Endothelial cell of umbilical vein (primary cell): Measurements from ENCODE around the gene SLC44A2.
"Not testable (repeated sequence)": the region's sequence is repeated elsewhere in the genome, so short reads cannot be mapped to it uniquely, and the experiment has no call there.

ENCODE experiments used
- CTCF ChIP-seq, 2 donors: IDR thresholded peaks; 1 replicate in 1 of 2; 2 replicates in 1 of 2; pipeline ENCODE4 v1.5.1; 2011; ENCODE audit warnings: low read length in 2 of 2, mild to moderate bottlenecking in 2 of 2, moderate library complexity in 2 of 2, control low read depth in 1 of 2, inconsistent platforms in 1 of 2, low read depth in 1 of 2; ENCODE audit not compliant: insufficient read depth in 1 of 2; ENCODE audit errors: extremely low read depth in 1 of 2
- EZH2 ChIP-seq: IDR thresholded peaks from 2 replicates; pipeline ENCODE4 v1.6.1; 2012; ENCODE audit warnings: borderline replicate concordance, low read depth, mild to moderate bottlenecking, moderate library complexity, low read length, inconsistent platforms; ENCODE audit not compliant: severe bottlenecking
- FOS ChIP-seq: IDR thresholded peaks from 2 replicates; pipeline ENCODE4 v1.6.1; 2011; ENCODE audit warnings: mild to moderate bottlenecking, low read length, moderate library complexity, borderline replicate concordance; ENCODE audit not compliant: insufficient read depth
- MAX ChIP-seq: IDR thresholded peaks from 2 replicates; pipeline ENCODE4 v1.6.1; 2011; ENCODE audit not compliant: insufficient read depth, insufficient read length
- POLR2A ChIP-seq: IDR thresholded peaks from 2 replicates; pipeline ENCODE4 v1.6.1; 2012; ENCODE audit warnings: low read depth, mild to moderate bottlenecking, control low read depth, low read length
- POLR2AphosphoS5 ChIP-seq: IDR thresholded peaks from 2 replicates; pipeline ENCODE4 v1.6.1; 2012; ENCODE audit warnings: low read depth, mild to moderate bottlenecking, control low read depth, low read length, moderate library complexity; ENCODE audit not compliant: insufficient read depth

GRCh38 chr19:10675214-10675613 lies 49.9 kb downstream of the SLC44A2 start:
- not testable (repeated sequence) for TF ChIP-seq FOS; CTCF (IDR thresholded peaks at IDR 0.05; ENCODE audit: extremely low read depth in 1 of 2, insufficient read depth in 1 of 2, low read depth in 1 of 2, low read length in 2 of 2); EZH2; POLR2A; MAX; POLR2AphosphoS5
